ENCODE measurements around the gene PRKD2.

PRKD2 gene

DNA sequence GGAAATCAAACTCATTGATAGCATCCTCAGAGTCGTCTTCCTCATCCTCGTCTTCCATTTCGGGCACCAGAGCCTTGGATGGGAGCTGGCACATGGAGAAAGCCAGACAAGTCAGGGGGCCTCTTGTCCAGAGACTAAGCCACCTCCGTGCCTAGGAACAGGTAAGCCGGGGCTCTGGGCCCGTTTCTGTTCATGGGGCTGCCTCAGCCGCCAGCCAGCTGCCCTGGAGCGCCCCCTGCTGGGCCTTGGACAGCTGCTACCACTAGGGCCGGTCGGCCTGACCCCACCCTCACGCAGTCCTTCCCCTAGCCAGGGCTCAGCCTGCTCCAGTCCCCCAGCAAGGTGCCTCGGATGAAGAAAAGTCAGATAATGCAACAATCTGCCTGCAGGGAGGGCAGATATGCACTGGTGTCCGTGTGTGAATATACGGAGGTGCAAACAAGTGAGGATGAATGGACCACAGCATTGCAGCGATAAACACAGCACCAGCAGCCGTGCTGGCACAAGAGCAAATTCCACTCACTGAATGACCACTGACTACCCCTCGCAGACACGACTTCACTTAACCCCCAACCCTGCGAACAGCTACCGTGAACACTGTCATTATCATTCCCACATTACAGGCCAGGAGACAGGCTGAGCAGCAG is 11.9 kb upstream of the PRKD2 start:
- H3K4me3 ChIP-seq (ENCODE audit: low read depth, low read length): no peak overlapping the region
- TF ChIP-seq, protein P1, sequence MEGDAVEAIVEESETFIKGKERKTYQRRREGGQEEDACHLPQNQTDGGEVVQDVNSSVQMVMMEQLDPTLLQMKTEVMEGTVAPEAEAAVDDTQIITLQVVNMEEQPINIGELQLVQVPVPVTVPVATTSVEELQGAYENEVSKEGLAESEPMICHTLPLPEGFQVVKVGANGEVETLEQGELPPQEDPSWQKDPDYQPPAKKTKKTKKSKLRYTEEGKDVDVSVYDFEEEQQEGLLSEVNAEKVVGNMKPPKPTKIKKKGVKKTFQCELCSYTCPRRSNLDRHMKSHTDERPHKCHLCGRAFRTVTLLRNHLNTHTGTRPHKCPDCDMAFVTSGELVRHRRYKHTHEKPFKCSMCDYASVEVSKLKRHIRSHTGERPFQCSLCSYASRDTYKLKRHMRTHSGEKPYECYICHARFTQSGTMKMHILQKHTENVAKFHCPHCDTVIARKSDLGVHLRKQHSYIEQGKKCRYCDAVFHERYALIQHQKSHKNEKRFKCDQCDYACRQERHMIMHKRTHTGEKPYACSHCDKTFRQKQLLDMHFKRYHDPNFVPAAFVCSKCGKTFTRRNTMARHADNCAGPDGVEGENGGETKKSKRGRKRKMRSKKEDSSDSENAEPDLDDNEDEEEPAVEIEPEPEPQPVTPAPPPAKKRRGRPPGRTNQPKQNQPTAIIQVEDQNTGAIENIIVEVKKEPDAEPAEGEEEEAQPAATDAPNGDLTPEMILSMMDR (conservative IDR thresholded peaks at IDR 0.05; ENCODE audit: low read depth, low read length): peak; percentile 92
- peak; percentile 71 for DNase-seq (ENCODE audit: low read depth)

DNA sequence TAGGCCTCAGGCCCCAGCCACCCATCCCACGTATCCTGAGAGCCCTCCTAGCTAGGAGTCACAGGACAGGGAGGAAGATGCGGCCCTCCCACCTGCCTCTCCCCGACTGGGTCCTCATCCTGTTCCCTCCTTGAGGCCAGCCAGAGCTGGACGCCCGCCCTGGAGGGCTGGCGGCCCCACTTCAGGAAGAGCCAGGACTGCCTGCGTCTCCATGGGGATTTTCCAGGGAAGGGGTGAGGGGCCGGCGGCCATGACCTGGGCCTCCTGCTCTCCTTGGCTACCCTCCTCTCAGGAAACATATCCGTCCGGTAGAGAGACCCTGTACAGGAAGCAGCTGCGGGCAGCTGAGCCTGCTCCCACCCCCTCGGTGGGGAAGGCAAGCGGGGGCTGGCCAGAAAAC is 11.3 kb upstream of the PRKD2 start:
- TF ChIP-seq, protein P1 (conservative IDR thresholded peaks at IDR 0.05; ENCODE audit: low read depth, low read length): no peak
- no peak overlapping the region for H3K4me3 ChIP-seq (ENCODE audit: low read depth, low read length)
- DNase-seq (ENCODE audit: low read depth): no peak

- no peak for DNase-seq (ENCODE audit: low read depth)
- H3K4me3 ChIP-seq (ENCODE audit: low read depth, low read length): no peak overlapping the region
- TF ChIP-seq, protein P1 (conservative IDR thresholded peaks at IDR 0.05; ENCODE audit: low read depth, low read length): no peak
Observed at GRCh38 chr19:46727757-46728156, 10.8 kb upstream of the PRKD2 start.

DNA sequence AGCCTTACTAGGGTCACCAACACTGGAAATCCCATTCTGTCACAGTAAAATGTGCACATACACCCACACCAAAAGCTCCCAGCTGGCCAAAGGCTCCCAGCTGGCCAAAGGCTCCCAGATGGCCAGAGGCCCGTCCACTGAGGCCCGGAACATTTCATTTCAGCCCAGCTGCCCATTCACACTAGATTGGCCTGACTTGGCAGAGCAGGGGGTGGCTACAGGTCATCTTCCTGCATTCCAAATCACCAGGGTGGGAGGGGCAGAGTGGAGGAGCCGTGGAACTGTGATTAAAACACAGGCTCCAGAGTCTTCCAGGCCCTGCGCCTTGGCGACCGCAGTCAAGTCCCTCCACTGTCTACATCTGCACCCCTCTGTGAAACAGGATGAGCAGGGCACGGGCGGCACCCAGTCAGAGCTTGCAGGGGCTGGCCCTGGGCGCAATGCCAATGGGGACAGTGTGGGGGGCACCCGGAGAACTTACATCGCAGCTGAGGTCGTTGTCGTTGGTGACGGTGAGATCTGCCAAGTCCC is 10.1 kb upstream of the PRKD2 start:
- no peak for DNase-seq (ENCODE audit: low read depth)
- TF ChIP-seq, protein P1 (conservative IDR thresholded peaks at IDR 0.05; ENCODE audit: low read depth, low read length): no peak
- H3K4me3 ChIP-seq (ENCODE audit: low read depth, low read length): no peak overlapping the region

- DNase-seq (ENCODE audit: low read depth): no peak
- no peak overlapping the region for H3K4me3 ChIP-seq (ENCODE audit: low read depth, low read length)
- TF ChIP-seq, protein P1 (conservative IDR thresholded peaks at IDR 0.05; ENCODE audit: low read depth, low read length): no peak
Observed at GRCh38 chr19:46726551-46726950, 9.6 kb upstream of the PRKD2 start.

- no peak overlapping the region for H3K4me3 ChIP-seq (ENCODE audit: low read depth, low read length)
- no peak for DNase-seq (ENCODE audit: low read depth)
- TF ChIP-seq, protein P1 (conservative IDR thresholded peaks at IDR 0.05; ENCODE audit: low read depth, low read length): no peak
Observed at GRCh38 chr19:46725859-46726393, 9.0 kb upstream of the PRKD2 start.

All from choroid plexus epithelial cell (primary cell).